Measurements from ENCODE around the gene SUSD2. TPM values are rescaled to one million over a fixed set of nuclear protein-coding genes. Genes with fewer than 3 reads are reported as not detected.

SUSD2 gene
- total RNA-seq, 6 experiments from 2014 or later = 0.11 to 0.24 (median 0.19) TPM

DNA sequence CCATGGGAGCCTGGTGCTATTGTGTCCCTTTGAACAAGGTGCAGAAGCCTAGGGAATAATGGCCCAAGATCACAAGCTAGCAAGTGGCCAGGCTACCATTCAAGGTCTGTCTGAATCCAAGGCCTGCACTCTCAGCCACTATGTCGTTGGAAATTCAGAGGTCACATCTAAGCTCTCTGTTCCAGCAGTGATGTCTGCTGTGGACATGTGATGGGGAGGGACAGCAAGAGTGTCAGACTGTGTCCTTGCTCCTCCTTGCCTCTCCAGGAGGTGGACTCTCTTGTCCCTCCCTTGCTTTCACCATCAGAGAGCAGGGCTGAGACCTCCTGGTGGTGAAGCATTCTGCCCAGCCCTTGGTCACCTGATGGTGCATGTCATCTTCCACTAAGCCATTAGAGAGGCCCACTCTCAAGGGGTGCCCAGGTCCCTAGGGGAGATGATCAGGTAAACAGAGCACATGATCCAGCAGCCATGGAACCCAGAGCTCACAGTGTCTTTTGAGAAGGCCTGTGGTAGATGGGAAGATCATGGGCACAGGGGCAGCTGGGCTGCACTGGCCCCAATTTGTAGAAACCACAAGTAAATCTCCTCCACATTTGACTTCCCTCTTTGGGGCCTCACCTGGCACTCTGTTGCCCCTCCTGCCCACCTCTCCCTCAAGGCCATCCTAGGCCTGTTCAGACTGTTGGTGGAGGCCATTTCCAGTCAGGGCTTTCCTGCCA, 37.1 kb upstream of the SUSD2 start:
- Mint-ChIP-seq H3K9me3 (no peaks in the 10 kb centered on the region), H3K4me3 (no peak overlapping the region)

GRCh38 chr22:24144778-24145085, 36.6 kb upstream of the SUSD2 start:
- no peak for DNase-seq
- Mint-ChIP-seq H3K27me3 (ENCODE audit: insufficient read depth) (peaks cover 2% of the 10 kb centered on the region; the same call in 1 of the 2 replicates), H3K9me3 (no peaks in the 10 kb centered on the region), H3K4me3 (no peak overlapping the region), H3K4me1 (ENCODE audit: low read depth) (peaks cover 66% of the 10 kb centered on the region), H3K36me3 (ENCODE audit: low read depth) (no peaks in the 10 kb centered on the region), H3K27ac (peak overlapping the region; percentile 62)
- TF ChIP-seq, protein P1, sequence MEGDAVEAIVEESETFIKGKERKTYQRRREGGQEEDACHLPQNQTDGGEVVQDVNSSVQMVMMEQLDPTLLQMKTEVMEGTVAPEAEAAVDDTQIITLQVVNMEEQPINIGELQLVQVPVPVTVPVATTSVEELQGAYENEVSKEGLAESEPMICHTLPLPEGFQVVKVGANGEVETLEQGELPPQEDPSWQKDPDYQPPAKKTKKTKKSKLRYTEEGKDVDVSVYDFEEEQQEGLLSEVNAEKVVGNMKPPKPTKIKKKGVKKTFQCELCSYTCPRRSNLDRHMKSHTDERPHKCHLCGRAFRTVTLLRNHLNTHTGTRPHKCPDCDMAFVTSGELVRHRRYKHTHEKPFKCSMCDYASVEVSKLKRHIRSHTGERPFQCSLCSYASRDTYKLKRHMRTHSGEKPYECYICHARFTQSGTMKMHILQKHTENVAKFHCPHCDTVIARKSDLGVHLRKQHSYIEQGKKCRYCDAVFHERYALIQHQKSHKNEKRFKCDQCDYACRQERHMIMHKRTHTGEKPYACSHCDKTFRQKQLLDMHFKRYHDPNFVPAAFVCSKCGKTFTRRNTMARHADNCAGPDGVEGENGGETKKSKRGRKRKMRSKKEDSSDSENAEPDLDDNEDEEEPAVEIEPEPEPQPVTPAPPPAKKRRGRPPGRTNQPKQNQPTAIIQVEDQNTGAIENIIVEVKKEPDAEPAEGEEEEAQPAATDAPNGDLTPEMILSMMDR (IDR thresholded peaks at IDR 0.05) = no peak

More for the DNA sequence above, 37.1 kb upstream of the SUSD2 start:
- H3K27ac Mint-ChIP-seq = no peak overlapping the region
- DNase-seq = no peak
- H3K27me3 Mint-ChIP-seq (ENCODE audit: insufficient read depth) = peaks cover 2% of the 10 kb centered on the region; the same call in 1 of the 2 replicates
- peaks cover 61% of the 10 kb centered on the region for H3K4me1 Mint-ChIP-seq (ENCODE audit: low read depth)
- no peaks in the 10 kb centered on the region for H3K36me3 Mint-ChIP-seq (ENCODE audit: low read depth)
- TF ChIP-seq, protein P1 (IDR thresholded peaks at IDR 0.05) = no peak

GRCh38 chr22:24145446-24146193, 35.7 kb upstream of the SUSD2 start:
- peak overlapping the region; percentile 69 for H3K4me3 Mint-ChIP-seq
- TF ChIP-seq, protein P1 (IDR thresholded peaks at IDR 0.05) = no peak
- no peaks in the 10 kb centered on the region for H3K9me3 Mint-ChIP-seq
- DNase-seq = no peak
- peaks cover 68% of the 10 kb centered on the region for H3K4me1 Mint-ChIP-seq (ENCODE audit: low read depth)
- no peaks in the 10 kb centered on the region for H3K27me3 Mint-ChIP-seq (ENCODE audit: insufficient read depth)
- H3K27ac Mint-ChIP-seq = peak overlapping the region; percentile 79
- no peaks in the 10 kb centered on the region for H3K36me3 Mint-ChIP-seq (ENCODE audit: low read depth)

GRCh38 chr22:24146194-24146616, 35.1 kb upstream of the SUSD2 start:
- H3K4me1 Mint-ChIP-seq (ENCODE audit: low read depth) = peaks cover 67% of the 10 kb centered on the region
- TF ChIP-seq, protein P1 (IDR thresholded peaks at IDR 0.05) = no peak
- peak overlapping the region; percentile 79 for H3K27ac Mint-ChIP-seq
- H3K4me3 Mint-ChIP-seq = peak overlapping the region; percentile 69
- H3K27me3 Mint-ChIP-seq (ENCODE audit: insufficient read depth) = no peaks in the 10 kb centered on the region
- H3K9me3 Mint-ChIP-seq = no peaks in the 10 kb centered on the region
- H3K36me3 Mint-ChIP-seq (ENCODE audit: low read depth) = no peaks in the 10 kb centered on the region
- peak; percentile 56 for DNase-seq

- TF ChIP-seq, protein P1 (IDR thresholded peaks at IDR 0.05) = no peak
- Mint-ChIP-seq H3K4me3 (no peak overlapping the region), H3K27me3 (ENCODE audit: insufficient read depth) (no peaks in the 10 kb centered on the region), H3K9me3 (no peaks in the 10 kb centered on the region), H3K27ac (peak overlapping the region; percentile 79), H3K4me1 (ENCODE audit: low read depth) (peaks cover 60% of the 10 kb centered on the region), H3K36me3 (ENCODE audit: low read depth) (no peaks in the 10 kb centered on the region)
- DNase-seq = peak; percentile 58
These were observed 34.4 kb upstream of the SUSD2 start for GRCh38 chr22:24146791-24147353.
